Duodenal mucosa (tissue), 2 donors: ENCODE measurements around the gene HHAT.

Source experiments
- H3K27ac ChIP-seq: one replicate; pipeline ENCODE4 v1.7.0; 2013; ENCODE audit warnings: low read depth, low read length
- H3K27me3 ChIP-seq, 2 donors: one replicate each; pipeline ENCODE4 v1.7.0; 2013; ENCODE audit warnings: low read length in 2 of 2, control low read depth in 1 of 2; ENCODE audit not compliant: insufficient read depth in 2 of 2, control insufficient read depth in 1 of 2
- H3K36me3 ChIP-seq, 2 donors: one replicate each; pipeline ENCODE4 v1.7.0; 2013; ENCODE audit warnings: low read length in 2 of 2, control low read depth in 1 of 2; ENCODE audit not compliant: insufficient read depth in 2 of 2, control insufficient read depth in 1 of 2
- H3K4me1 ChIP-seq, 2 donors: one replicate each; pipeline ENCODE4 v1.7.0; 2013; ENCODE audit warnings: low read length in 2 of 2, control low read depth in 1 of 2; ENCODE audit not compliant: insufficient read depth in 2 of 2, control insufficient read depth in 1 of 2
- H3K4me3 ChIP-seq, 2 donors: one replicate each; pipeline ENCODE4 v1.7.0; 2013; ENCODE audit warnings: low read length in 2 of 2, low read depth in 1 of 2
- H3K9ac ChIP-seq, 2 donors: one replicate each; pipeline ENCODE4 v1.7.0; 2013; ENCODE audit warnings: low read length in 2 of 2, low read depth in 1 of 2
- H3K9me3 ChIP-seq, 2 donors: one replicate each; pipeline ENCODE4 v1.7.0; 2013; ENCODE audit warnings: low read length in 2 of 2, control low read depth in 1 of 2; ENCODE audit not compliant: control insufficient read depth in 1 of 2

HHAT gene

DNA sequence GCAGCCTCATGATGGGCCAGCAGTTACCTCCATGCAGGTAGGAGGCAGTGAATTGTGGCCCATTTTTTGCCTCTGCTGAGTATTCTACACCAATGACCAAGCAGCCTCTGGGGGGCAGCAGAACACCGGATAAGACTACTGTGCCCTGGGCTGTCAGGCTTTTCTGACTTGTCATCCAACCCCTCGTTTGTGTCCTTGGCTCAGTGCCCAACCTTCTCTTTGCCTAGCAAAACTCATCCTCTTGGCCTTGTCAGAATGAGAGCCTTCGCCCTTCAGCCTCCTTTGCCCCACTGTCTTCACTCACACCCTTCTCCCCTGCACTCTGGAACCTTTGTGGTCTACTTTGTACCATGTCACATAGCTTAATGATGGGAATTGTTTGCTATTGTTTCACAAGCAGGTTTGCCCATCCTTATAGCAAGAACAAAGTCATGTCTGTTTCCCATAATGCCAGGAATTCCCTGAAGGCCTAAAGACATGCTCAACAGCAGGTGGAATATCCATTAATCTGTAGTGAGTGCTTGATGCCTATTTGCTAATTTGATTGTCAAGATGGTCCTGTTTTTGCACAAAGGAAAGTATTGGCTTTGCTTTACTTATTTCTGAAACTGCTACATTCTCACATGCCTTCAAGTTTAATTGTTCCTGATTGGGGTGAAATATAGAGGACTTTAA, 255.9 kb downstream of the HHAT start:
- Histone ChIP-seq H3K4me1 (no peaks in the 10 kb centered on the region), H3K9ac (no peak overlapping the region), H3K27me3 (no peaks in the 10 kb centered on the region), H3K9me3 (no peaks in the 10 kb centered on the region), H3K4me3 (no peak overlapping the region), H3K36me3 (no peaks in the 10 kb centered on the region), H3K27ac (no peak overlapping the region)

DNA sequence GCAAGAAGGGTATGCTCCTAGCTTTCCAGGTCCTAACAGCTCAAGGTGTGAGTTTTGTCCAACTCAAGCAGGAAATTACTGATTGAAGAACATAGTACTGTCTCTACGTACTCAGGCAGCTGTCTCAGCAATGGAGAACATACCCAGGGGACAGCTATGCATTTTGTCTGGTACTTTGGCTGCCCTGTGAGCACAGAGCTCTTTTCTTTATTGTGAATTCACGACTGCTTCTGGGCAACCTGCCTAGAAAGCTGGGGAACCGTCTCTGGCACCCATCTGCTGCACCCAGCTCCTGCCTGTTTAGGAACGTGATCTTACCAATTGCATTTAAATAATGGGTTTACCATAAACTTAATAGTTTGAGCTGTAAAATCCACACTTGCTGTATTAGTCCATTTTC, 258.1 kb downstream of the HHAT start:
- Histone ChIP-seq H3K4me1 (no peaks in the 10 kb centered on the region), H3K27ac (no peak overlapping the region), H3K27me3 (no peaks in the 10 kb centered on the region), H3K9ac (no peak overlapping the region), H3K36me3 (no peaks in the 10 kb centered on the region), H3K9me3 (no peaks in the 10 kb centered on the region), H3K4me3 (no peak overlapping the region)

DNA sequence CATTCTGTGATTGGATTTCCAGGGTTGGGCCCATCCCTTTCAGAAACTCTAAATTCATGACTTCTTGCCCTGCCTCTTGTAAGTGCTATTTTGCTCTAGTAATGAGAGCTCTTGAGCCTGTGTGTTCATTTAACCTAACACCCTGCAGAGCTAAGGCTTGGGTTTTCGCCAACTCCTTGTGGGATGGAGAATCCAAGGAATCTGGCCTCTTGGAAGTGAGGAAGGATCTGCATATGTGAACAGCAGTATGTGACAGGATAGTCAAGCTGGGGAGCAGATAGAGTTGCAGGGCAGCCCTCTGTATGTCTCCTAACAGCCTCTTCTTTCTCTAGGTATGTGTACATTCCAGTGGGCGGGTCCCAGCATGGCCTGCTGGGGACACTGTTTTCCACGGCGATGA, 258.9 kb downstream of the HHAT start:
- no peak overlapping the region for H3K27ac ChIP-seq
- no peak overlapping the region for H3K4me3 ChIP-seq
- H3K9me3 ChIP-seq: no peaks in the 10 kb centered on the region
- no peaks in the 10 kb centered on the region for H3K27me3 ChIP-seq
- H3K4me1 ChIP-seq: no peaks in the 10 kb centered on the region
- H3K9ac ChIP-seq: no peak overlapping the region
- H3K36me3 ChIP-seq: no peaks in the 10 kb centered on the region

DNA sequence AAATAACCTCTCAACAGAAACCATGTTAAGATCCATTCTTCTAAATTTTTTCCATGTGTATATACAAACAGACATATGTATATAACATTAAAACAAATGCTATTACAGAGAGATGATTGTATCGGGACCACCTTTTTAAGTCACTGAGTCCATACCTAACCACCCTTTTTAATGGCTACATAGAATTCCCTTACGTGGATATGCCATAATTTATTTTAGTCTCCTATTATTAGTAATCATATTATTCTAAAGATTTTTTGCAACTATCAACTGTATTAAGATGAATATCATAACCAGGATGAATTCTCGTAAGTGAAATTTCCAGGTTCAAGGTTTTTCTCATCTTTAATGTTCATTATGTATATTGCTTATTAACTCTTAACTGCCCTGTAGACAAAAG, 259.7 kb downstream of the HHAT start:
- Histone ChIP-seq H3K9me3 (no peaks in the 10 kb centered on the region), H3K27me3 (no peaks in the 10 kb centered on the region), H3K9ac (no peak overlapping the region), H3K4me1 (no peaks in the 10 kb centered on the region), H3K4me3 (no peak overlapping the region), H3K27ac (no peak overlapping the region), H3K36me3 (no peaks in the 10 kb centered on the region)

DNA sequence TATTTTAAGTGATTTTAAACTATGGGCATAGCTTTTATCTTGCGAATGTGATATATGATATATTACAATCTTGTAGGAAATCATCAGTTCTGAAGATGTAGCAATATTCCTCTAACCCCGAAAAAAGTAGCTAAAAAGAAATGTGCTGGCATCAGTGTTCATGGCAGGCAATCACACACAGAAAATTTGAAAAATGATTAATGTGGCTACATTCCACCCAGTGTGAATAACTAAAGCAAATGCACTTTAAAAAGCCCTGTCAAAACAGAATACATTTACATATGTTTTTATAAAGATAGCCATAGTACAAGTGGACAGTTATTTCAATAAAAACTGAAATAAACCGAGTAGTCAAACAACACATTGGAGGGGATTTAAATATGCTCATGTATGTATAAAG, 260.2 kb downstream of the HHAT start:
- Histone ChIP-seq H3K4me3 (no peak overlapping the region), H3K9me3 (no peaks in the 10 kb centered on the region), H3K4me1 (no peaks in the 10 kb centered on the region), H3K27ac (no peak overlapping the region), H3K36me3 (no peaks in the 10 kb centered on the region), H3K9ac (no peak overlapping the region), H3K27me3 (no peaks in the 10 kb centered on the region)

DNA sequence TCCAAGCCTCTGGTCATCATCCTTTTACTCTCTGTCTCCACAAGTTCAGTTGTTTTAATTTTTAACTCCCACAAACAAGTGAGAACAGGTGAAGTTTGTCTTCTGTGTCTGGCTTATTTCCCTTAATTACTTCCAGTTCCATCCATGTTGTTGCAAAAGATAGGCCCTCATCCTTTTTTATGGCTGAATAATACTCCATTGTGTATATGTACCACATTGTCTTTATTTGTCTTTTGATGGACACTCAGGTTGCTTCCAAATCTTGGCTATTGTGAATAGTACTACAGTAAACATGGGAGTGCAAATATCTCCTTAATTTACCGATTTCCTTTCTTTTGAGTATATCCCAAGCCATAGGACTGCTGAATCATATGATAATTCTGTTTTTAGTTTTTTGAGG, 262.5 kb downstream of the HHAT start:
- Histone ChIP-seq H3K36me3 (no peaks in the 10 kb centered on the region), H3K9me3 (no peaks in the 10 kb centered on the region)

DNA sequence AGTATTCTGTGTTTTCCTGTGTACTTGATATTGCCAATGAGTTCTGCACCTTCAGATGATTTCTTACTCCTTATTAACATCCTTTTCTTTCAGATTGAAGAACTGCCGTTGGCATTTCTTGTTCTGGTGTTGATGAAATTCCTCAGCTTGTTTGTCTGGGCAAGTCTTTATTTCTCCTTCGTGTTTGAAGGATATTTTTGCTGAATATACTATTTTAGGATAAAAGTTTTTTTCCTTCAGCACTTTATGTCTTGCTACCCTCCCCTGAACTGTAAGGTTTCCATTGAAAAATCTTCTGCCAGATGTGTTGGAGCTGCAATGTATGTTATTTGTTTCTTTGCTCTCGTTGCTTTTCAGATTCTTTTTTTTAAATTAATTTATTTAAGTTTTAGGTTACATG, 265.9 kb downstream of the HHAT start:
- Histone ChIP-seq H3K27ac (no peak overlapping the region), H3K9ac (no peak overlapping the region), H3K4me3 (no peak overlapping the region), H3K27me3 (no peaks in the 10 kb centered on the region), H3K36me3 (no peaks in the 10 kb centered on the region), H3K9me3 (no peaks in the 10 kb centered on the region), H3K4me1 (no peaks in the 10 kb centered on the region)

More for the DNA sequence above, 262.5 kb downstream of the HHAT start:
- H3K27me3 ChIP-seq: no peaks in the 10 kb centered on the region
- no peak overlapping the region for H3K4me3 ChIP-seq
- no peak overlapping the region for H3K9ac ChIP-seq
- H3K27ac ChIP-seq: no peak overlapping the region
- H3K4me1 ChIP-seq: no peaks in the 10 kb centered on the region

DNA sequence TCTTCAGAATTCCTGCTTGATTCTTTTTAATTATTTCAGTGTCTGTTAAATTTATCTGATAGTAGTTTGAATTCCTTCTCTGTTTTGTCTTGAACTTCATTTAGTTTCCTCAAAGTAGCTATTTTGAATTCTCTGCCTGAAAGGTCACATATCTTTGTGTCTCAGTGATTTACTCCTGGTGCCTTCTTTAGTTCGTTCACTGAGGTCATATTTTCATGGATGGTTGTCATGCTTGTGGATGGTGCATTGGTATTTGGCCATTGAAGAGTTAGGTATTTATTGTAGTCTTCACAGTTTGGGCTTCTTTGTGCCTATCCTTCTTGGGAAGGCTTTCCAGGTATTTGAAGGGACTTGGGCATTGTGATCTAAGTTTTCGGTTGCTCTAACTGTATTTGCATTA, 267.9 kb downstream of the HHAT start:
- H3K36me3 ChIP-seq: no peaks in the 10 kb centered on the region
- H3K4me1 ChIP-seq: no peaks in the 10 kb centered on the region
- H3K9ac ChIP-seq: no peak overlapping the region
- no peaks in the 10 kb centered on the region for H3K9me3 ChIP-seq
- no peak overlapping the region for H3K27ac ChIP-seq
- H3K4me3 ChIP-seq: no peak overlapping the region
- no peaks in the 10 kb centered on the region for H3K27me3 ChIP-seq

DNA sequence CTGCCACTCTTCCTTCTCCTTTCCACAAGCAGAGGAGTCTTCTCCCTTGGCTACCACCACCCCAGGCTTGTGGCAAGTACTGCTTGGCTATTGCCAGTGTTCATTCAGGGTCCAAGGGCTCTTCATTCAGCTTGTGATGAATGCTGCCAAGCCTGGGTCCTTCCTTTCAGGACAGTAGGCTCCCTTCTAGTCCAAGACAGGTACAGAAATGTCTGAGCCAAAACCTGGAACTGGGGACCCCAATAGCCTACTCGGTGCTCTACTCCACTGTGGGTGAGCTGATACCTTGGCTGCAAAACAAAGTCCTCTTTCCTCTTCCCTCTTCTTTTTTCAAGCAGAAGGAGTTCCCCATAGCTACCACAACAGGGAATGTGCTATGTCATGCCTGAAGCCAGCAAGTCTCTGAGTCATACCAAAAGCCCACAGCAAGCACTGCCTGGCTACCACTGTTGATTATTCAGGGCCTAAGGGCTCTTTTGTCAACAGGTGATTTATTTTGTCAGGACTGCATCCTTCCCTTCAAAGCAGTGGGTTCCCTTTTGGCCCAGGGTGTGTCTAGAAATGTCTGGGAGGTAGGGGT, 268.9 kb downstream of the HHAT start:
- H3K27me3 ChIP-seq: no peaks in the 10 kb centered on the region
- H3K4me3 ChIP-seq: no peak overlapping the region
- H3K9me3 ChIP-seq: no peaks in the 10 kb centered on the region
- H3K36me3 ChIP-seq: no peaks in the 10 kb centered on the region
- H3K4me1 ChIP-seq: no peaks in the 10 kb centered on the region
- no peak overlapping the region for H3K9ac ChIP-seq
- H3K27ac ChIP-seq: no peak overlapping the region

DNA sequence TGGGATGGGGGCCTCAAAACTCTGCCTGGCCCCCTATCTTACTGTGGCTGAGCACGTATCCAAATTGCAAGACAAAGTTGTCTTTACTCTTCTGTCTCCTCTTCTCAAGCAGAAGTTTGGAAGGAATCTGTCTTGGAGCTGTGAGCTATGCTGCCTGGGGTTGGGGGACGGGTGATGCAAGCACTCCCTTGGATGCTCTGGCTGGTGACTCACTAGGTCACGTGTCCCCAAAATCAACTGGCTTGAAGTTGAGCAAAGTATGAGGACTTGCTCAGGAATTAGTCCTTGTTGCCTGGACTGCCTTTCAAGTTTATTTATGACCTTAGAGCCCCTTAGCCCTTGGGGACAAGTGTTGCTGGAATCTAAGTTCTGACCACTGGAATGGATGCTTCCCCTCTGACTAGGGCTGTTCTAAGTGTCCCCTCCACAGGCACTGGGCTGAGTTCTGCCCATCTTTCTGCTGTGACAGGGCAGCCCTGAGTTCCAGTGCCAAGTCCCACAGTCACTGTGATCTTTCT, 269.5 kb downstream of the HHAT start:
- Histone ChIP-seq H3K27me3 (no peaks in the 10 kb centered on the region), H3K36me3 (no peaks in the 10 kb centered on the region), H3K27ac (no peak overlapping the region), H3K4me3 (no peak overlapping the region), H3K9ac (no peak overlapping the region), H3K4me1 (no peaks in the 10 kb centered on the region), H3K9me3 (no peaks in the 10 kb centered on the region)
